Right lobe of liver (tissue), 6 donors: ENCODE measurements around the gene TUBGCP2. TPM values are rescaled to one million over a fixed set of nuclear protein-coding genes. Genes with fewer than 3 reads are reported as not detected.

Experiments
- ATAC-seq, 4 donors: fragments of 200-7000 bp; cut with Tn5 transposase; one replicate each; pipeline ENCODE4 v1.9.1; 2020; ENCODE audit warnings: mild to moderate bottlenecking in 4 of 4, moderate library complexity in 4 of 4
- DNase-seq, 3 donors: peaks; one replicate each; pipeline ENCODE4 v3.0.0-alpha.2; 2020
- H3K27ac ChIP-seq, 3 donors: fragments of 200-600 bp; one replicate each; pipeline ENCODE4 v1.8.0; 2022
- H3K27me3 ChIP-seq, 2 donors: fragments of 200-600 bp; one replicate each; pipeline ENCODE4 v1.8.0; 2022
- H3K36me3 ChIP-seq, 4 donors: fragments of 200-600 bp; sonication (generic) in 1 of 4; one replicate each; pipeline versions ENCODE4 v1.5.1 to v1.8.0; 2017 to 2022; ENCODE audit warnings: control low read depth in 1 of 4
- H3K4me1 ChIP-seq, 4 donors: fragments of 200-600 bp; sonication (generic) in 1 of 4; one replicate each; pipeline versions ENCODE4 v1.5.1 to v1.8.0; 2017 to 2022; ENCODE audit warnings: control low read depth in 1 of 4
- H3K4me3 ChIP-seq, 3 donors: fragments of 200-600 bp; one replicate each; pipeline ENCODE4 v1.8.0; 2022
- H3K9me3 ChIP-seq, 4 donors: fragments of 200-600 bp; sonication (generic) in 1 of 4; one replicate each; pipeline versions ENCODE4 v1.5.1 to v1.8.0; 2017 to 2022; ENCODE audit warnings: control low read depth in 1 of 4
- POLR2A ChIP-seq: fragments of 450-650 bp; IDR thresholded peaks from one replicate; pipeline ENCODE4 v1.6.1; 2017; ENCODE audit warnings: antibody characterized with exemption, mild to moderate bottlenecking
- WGBS: methylation state at CpG from one replicate; pipeline ENCODE4 v1.1.6; 2018; ENCODE audit warnings: low coverage, low lambda C conversion rate; ENCODE audit not compliant: insufficient coverage; ENCODE audit errors: missing lambda C conversion rate; 5-methylcytosine and 5-hydroxymethylcytosine counted together
- intact Hi-C, 2 donors: fragments of 100-400 bp; cut with DNase I; formaldehyde crosslinking; loops; one replicate each; pipeline versions ENCODE4 v1.11.2 to v1.14.1; 2022
- total RNA-seq, 6 experiments: library from RNA; depleted of rRNA in 2 of 6; stranded (reverse); fragments of >200 nt in 2 of 6; fragmentation: NEBNext Ultra II Directional in 3 of 6; extraction: Animal tissue kit (Norgen Biotek cat#: 25700) in 3 of 6; gene quantifications; one replicate each; pipeline versions ENCODE4 v1.1.0 to v1.2.4, GENCODE V29; 2016 to 2023
- TF ChIP-seq, protein P1 (sequence below), 4 donors: fragments of 200-600 bp in 3 of 4; fragments of 450-650 bp in 1 of 4; IDR thresholded peaks; one replicate each; pipeline versions ENCODE4 v1.5.1 to v1.8.0; 2016 to 2022; ENCODE audit warnings: antibody characterized with exemption in 4 of 4, mild to moderate bottlenecking in 2 of 4
- donor health status: DM: no; HTN: yes; CAD: no.
- donor health status: DM: no; HTN: no; CAD: no.
- donor health status: DM: no; HTN: no; CAD: no.
- donor health status: DM: no; HTN: yes; CAD: no.
- donor health status: DM: no; HTN: yes; CAD: no.

Gene TUBGCP2
- total RNA-seq, 6 experiments from 2014 or later = 19.6 to 30.0 (median 25.6) TPM

DNA sequence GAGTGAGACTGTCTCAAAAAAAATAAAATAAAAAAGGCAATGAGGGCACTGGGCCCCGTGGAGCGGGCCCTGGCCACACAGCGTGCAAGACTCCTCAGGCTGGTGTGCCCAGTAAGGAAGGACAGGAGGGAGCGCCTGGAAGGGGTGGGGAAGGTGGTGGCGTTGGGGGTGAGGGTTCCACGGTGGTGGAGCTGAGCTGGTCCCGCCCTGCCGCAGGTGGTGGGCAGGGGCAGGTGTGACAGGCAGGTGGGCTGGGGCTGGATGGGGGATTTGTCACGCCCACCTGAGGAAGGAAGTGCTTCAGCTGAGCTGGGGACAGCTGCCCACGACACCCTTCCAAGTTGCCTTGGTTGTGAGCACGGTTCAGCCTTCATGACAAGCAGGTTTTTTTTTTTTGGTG is 37.7 kb upstream of the TUBGCP2 start:
- Histone ChIP-seq H3K27me3 (no peaks in the 10 kb centered on the region), H3K4me3 (no peak overlapping the region), H3K27ac (peak overlapping the region in 1 of 3 donors; percentile 83), H3K9me3 (no peaks in the 10 kb centered on the region), H3K4me1 (peaks cover 0 to 30% (median 11%) of the 10 kb centered on the region in 4 donors), H3K36me3 (no peaks in the 10 kb centered on the region)
- whole genome bisulfite sequencing = 46% methylated on average over 6 of the region's 11 CpGs
- ATAC-seq (no peak), DNase-seq (peak in 1 of 3 donors; percentile 49)
- no peak for TF ChIP-seq POLR2A
- TF ChIP-seq, protein P1, sequence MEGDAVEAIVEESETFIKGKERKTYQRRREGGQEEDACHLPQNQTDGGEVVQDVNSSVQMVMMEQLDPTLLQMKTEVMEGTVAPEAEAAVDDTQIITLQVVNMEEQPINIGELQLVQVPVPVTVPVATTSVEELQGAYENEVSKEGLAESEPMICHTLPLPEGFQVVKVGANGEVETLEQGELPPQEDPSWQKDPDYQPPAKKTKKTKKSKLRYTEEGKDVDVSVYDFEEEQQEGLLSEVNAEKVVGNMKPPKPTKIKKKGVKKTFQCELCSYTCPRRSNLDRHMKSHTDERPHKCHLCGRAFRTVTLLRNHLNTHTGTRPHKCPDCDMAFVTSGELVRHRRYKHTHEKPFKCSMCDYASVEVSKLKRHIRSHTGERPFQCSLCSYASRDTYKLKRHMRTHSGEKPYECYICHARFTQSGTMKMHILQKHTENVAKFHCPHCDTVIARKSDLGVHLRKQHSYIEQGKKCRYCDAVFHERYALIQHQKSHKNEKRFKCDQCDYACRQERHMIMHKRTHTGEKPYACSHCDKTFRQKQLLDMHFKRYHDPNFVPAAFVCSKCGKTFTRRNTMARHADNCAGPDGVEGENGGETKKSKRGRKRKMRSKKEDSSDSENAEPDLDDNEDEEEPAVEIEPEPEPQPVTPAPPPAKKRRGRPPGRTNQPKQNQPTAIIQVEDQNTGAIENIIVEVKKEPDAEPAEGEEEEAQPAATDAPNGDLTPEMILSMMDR (IDR thresholded peaks at IDR 0.05) = no peak
- intact Hi-C loops = no loop called here

GRCh38 chr10:133344236-133344635 is 35.6 kb upstream of the TUBGCP2 start:
- H3K27ac ChIP-seq = no peak overlapping the region
- no peak for DNase-seq
- H3K27me3 ChIP-seq = no peaks in the 10 kb centered on the region
- intact Hi-C loops = no loop called here
- peaks cover 0 to 10% (median 0%) of the 10 kb centered on the region in 4 donors for H3K4me1 ChIP-seq
- H3K9me3 ChIP-seq = no peaks in the 10 kb centered on the region
- H3K36me3 ChIP-seq = no peaks in the 10 kb centered on the region
- WGBS = 29% methylated on average over 4 of the region's 5 CpGs
- H3K4me3 ChIP-seq = no peak overlapping the region
- ATAC-seq = no peak
- TF ChIP-seq POLR2A = no peak
- TF ChIP-seq, protein P1 (IDR thresholded peaks at IDR 0.05) = no peak

DNA sequence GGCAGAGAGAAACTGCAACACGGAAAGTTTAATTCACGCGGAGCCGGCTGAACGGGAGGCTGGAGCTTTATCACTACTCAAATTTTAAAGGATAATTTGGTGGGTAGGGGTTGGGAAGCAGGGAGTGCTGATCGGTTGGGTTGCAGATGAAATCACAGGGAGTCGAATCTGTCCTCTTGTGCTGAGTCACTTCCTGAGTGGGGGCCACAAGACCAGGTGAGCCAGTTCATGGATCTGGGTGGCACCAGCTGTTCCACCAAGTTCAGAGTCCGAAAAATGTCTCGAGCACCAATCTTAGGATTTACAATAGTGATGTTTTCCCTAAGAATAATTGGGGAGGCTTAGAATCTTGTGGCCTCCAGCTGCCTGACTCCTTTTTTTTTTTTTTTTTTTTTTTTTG is 34.9 kb upstream of the TUBGCP2 start:
- no peaks in the 10 kb centered on the region for H3K27me3 ChIP-seq

DNA sequence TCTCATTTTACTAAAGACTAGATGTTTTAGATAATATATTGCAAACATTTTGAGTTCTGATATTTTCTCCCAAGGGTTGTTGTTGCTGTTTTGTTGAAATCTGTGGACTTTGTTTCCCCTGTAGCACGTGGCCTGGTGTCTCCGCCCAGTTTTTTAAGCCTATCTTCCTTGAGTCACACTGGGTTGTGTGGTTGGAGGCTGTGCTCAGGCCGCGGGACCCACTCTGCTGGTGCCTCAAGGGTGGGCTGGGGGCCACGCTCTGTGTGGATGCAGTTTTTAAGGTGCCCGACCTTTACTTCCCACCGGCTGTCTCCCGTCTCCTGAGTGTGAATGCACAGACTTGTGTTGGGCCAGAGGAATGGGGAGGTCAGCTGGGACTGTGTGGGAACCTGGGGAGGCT is 34.3 kb upstream of the TUBGCP2 start:
- ATAC-seq (no peak), DNase-seq (no peak)
- no peak overlapping the region for H3K4me3 ChIP-seq
- no peaks in the 10 kb centered on the region for H3K36me3 ChIP-seq
- intact Hi-C loops = no loop called here
- H3K4me1 ChIP-seq = peaks cover 0 to 6% (median 0%) of the 10 kb centered on the region in 4 donors
- TF ChIP-seq POLR2A = no peak
- TF ChIP-seq, protein P1 (IDR thresholded peaks at IDR 0.05) = no peak
- no peak overlapping the region for H3K27ac ChIP-seq
- H3K9me3 ChIP-seq = no peaks in the 10 kb centered on the region
- H3K27me3 ChIP-seq = no peaks in the 10 kb centered on the region
- 40% methylated on average over 2 of the region's 8 CpGs for WGBS

More for the DNA sequence above, 34.9 kb upstream of the TUBGCP2 start:
- DNase-seq (no peak), ATAC-seq (no peak)
- Histone ChIP-seq H3K27ac (no peak overlapping the region), H3K4me3 (no peak overlapping the region), H3K4me1 (peaks cover 0 to 6% (median 0%) of the 10 kb centered on the region in 4 donors), H3K36me3 (no peaks in the 10 kb centered on the region), H3K9me3 (no peaks in the 10 kb centered on the region)
- intact Hi-C loops = no loop called here
- no peak for TF ChIP-seq POLR2A
- TF ChIP-seq, protein P1 (IDR thresholded peaks at IDR 0.05) = no peak
- 54% methylated on average over 8 of the region's 9 CpGs for WGBS

GRCh38 chr10:133341983-133342382 is 33.3 kb upstream of the TUBGCP2 start:
- no peaks in the 10 kb centered on the region for H3K9me3 ChIP-seq
- TF ChIP-seq POLR2A = no peak
- TF ChIP-seq, protein P1 (IDR thresholded peaks at IDR 0.05) = no peak
- H3K4me1 ChIP-seq = peaks cover 0 to 6% (median 0%) of the 10 kb centered on the region in 4 donors
- 66% methylated on average over 4 of the region's 4 CpGs for WGBS
- ATAC-seq (no peak), DNase-seq (no peak)
- H3K36me3 ChIP-seq = no peaks in the 10 kb centered on the region
- intact Hi-C loops = no loop called here
- H3K27ac ChIP-seq = no peak overlapping the region
- no peaks in the 10 kb centered on the region for H3K27me3 ChIP-seq
- H3K4me3 ChIP-seq = no peak overlapping the region
